Astrocyte (in vitro differentiated cells and primary cell): ENCODE data around the gene LRRC36. TPM values are rescaled to one million over a fixed set of nuclear protein-coding genes. Genes with fewer than 3 reads are reported as not detected.
A peak's percentile ranks its signal among the peaks of the same experiment; 100 is the strongest.
"Not testable (repeated sequence)": the region's sequence is repeated elsewhere in the genome, so short reads cannot be mapped to it uniquely, and the experiment has no call there.

Experiments used
- DNase-seq: peaks from one replicate; pipeline ENCODE4 v3.0.0-alpha.2; 2010; ENCODE audit warnings: low read depth
- FAIRE-seq: peaks from 2 replicates; lab custom pipeline; 2011; peaks lifted over from hg19 to GRCh38; lab: Jason Lieb, UNC
- H2AFZ ChIP-seq: 2 replicates; pipeline ENCODE4 v1.6.0; 2012; ENCODE audit warnings: low read depth, low read length, inconsistent platforms
- H3K27ac ChIP-seq: 2 replicates; pipeline ENCODE4 v1.5.1; 2011; ENCODE audit warnings: low read depth, low read length, inconsistent platforms
- H3K27me3 ChIP-seq: 2 replicates; pipeline ENCODE4 v1.6.0; 2011; ENCODE audit warnings: low read length, inconsistent platforms; ENCODE audit not compliant: insufficient read depth
- H3K36me3 ChIP-seq: 2 replicates; pipeline ENCODE4 v1.5.1; 2011; ENCODE audit warnings: low read length, inconsistent platforms; ENCODE audit not compliant: insufficient read depth
- H3K4me1 ChIP-seq: 2 replicates; pipeline ENCODE4 v1.5.1; 2011; ENCODE audit warnings: low read length, inconsistent platforms; ENCODE audit not compliant: insufficient read depth
- H3K4me2 ChIP-seq: 2 replicates; pipeline ENCODE4 v1.6.0; 2012; ENCODE audit warnings: low read length, inconsistent platforms
- H3K4me3 ChIP-seq: 2 replicates; pipeline ENCODE4 v1.5.1; 2011; ENCODE audit warnings: low read depth, mild to moderate bottlenecking, low read length, inconsistent platforms; ENCODE audit not compliant: insufficient read depth
- H3K79me2 ChIP-seq: 2 replicates; pipeline ENCODE4 v1.6.0; 2012; ENCODE audit warnings: mild to moderate bottlenecking, low read length, inconsistent platforms; ENCODE audit not compliant: insufficient read depth
- H3K9ac ChIP-seq: 2 replicates; pipeline ENCODE4 v1.6.0; 2012; ENCODE audit warnings: mild to moderate bottlenecking, low read length, inconsistent platforms
- H3K9me3 ChIP-seq: 2 replicates; pipeline ENCODE4 v1.5.1; 2012; ENCODE audit warnings: low read depth, mild to moderate bottlenecking, low read length, inconsistent platforms; ENCODE audit not compliant: insufficient read depth
- H4K20me1 ChIP-seq: 2 replicates; pipeline ENCODE4 v1.6.0; 2012; ENCODE audit warnings: low read length, inconsistent platforms; ENCODE audit not compliant: insufficient read depth
- H3K27ac Mint-ChIP-seq: one replicate; pipeline ENCODE4 v1.8.0; 2021; ENCODE audit warnings: mild to moderate bottlenecking, mixed read lengths; ENCODE audit not compliant: unreplicated experiment
- H3K27me3 Mint-ChIP-seq: one replicate; pipeline ENCODE4 v1.8.0; 2021; ENCODE audit warnings: low read depth, mixed read lengths; ENCODE audit not compliant: unreplicated experiment
- H3K36me3 Mint-ChIP-seq: one replicate; pipeline ENCODE4 v1.8.0; 2021; ENCODE audit warnings: low read depth, mixed read lengths; ENCODE audit not compliant: unreplicated experiment
- H3K4me1 Mint-ChIP-seq: one replicate; pipeline ENCODE4 v1.8.0; 2021; ENCODE audit warnings: low read depth, mixed read lengths; ENCODE audit not compliant: unreplicated experiment
- H3K4me3 Mint-ChIP-seq: one replicate; pipeline ENCODE4 v1.8.0; 2021; ENCODE audit warnings: mild to moderate bottlenecking, moderate library complexity, mixed read lengths; ENCODE audit not compliant: unreplicated experiment
- H3K9me3 Mint-ChIP-seq: one replicate; pipeline ENCODE4 v1.8.0; 2021; ENCODE audit warnings: mild to moderate bottlenecking, mixed read lengths; ENCODE audit not compliant: unreplicated experiment
- CTCF ChIP-seq: IDR thresholded peaks from 2 replicates; pipeline ENCODE4 v1.5.1; 2011; ENCODE audit warnings: low read depth, mild to moderate bottlenecking, inconsistent platforms, low read length, moderate library complexity; ENCODE audit not compliant: insufficient read depth
- EZH2 ChIP-seq: IDR thresholded peaks from 2 replicates; pipeline ENCODE4 v1.6.1; 2012; ENCODE audit warnings: mild to moderate bottlenecking, low read length, inconsistent platforms; ENCODE audit not compliant: insufficient read depth
- total RNA-seq: library from RNA; stranded (reverse); gene quantifications from 2 replicates; pipeline ENCODE4 v1.2.1, GENCODE V29; 2021

The LRRC36 gene
- total RNA-seq, 1 donor from 2014 or later: not detected

- DNase-seq: no peak
Measured at GRCh38 chr16:67411339-67411738, 84.7 kb downstream of the LRRC36 start.

GRCh38 chr16:67412294-67412693 lies 85.7 kb downstream of the LRRC36 start:
- Histone ChIP-seq H3K9me3 (no peaks in the 10 kb centered on the region), H3K79me2 (no peaks in the 10 kb centered on the region), H3K9ac (no peak overlapping the region), H3K27me3 (no peaks in the 10 kb centered on the region), H3K27ac (no peak overlapping the region), H3K4me3 (no peak overlapping the region), H3K4me1 (peaks cover 8% of the 10 kb centered on the region), H3K36me3 (no peaks in the 10 kb centered on the region), H2AFZ (no peak overlapping the region), H4K20me1 (no peaks in the 10 kb centered on the region), H3K4me2 (no peak overlapping the region)
- Mint-ChIP-seq H3K4me1 (peaks cover 7% of the 10 kb centered on the region), H3K36me3 (peaks cover 4% of the 10 kb centered on the region), H3K27ac (no peak overlapping the region), H3K27me3 (peaks cover 8% of the 10 kb centered on the region), H3K4me3 (no peak overlapping the region), H3K9me3 (no peaks in the 10 kb centered on the region)
- peak; percentile 31 for DNase-seq
- TF ChIP-seq EZH2 (no peak), CTCF (no peak)
- FAIRE-seq: no peak

More at GRCh38 chr16:67411339-67411738, 84.7 kb downstream of the LRRC36 start:
- Histone ChIP-seq H3K4me3 (no peak overlapping the region), H2AFZ (no peak overlapping the region), H3K36me3 (no peaks in the 10 kb centered on the region), H3K4me2 (no peak overlapping the region), H3K79me2 (no peaks in the 10 kb centered on the region), H3K27ac (no peak overlapping the region), H3K9me3 (no peaks in the 10 kb centered on the region), H3K27me3 (no peaks in the 10 kb centered on the region), H3K9ac (no peak overlapping the region), H3K4me1 (peaks cover 17% of the 10 kb centered on the region), H4K20me1 (no peaks in the 10 kb centered on the region)
- no peaks in the 10 kb centered on the region for H3K9me3 Mint-ChIP-seq
- FAIRE-seq: no peak
- H3K4me1 Mint-ChIP-seq: peaks cover 12% of the 10 kb centered on the region
- H3K36me3 Mint-ChIP-seq: peaks cover 4% of the 10 kb centered on the region
- no peak overlapping the region for H3K4me3 Mint-ChIP-seq
- TF ChIP-seq CTCF (no peak), EZH2 (no peak)
- peaks cover 4% of the 10 kb centered on the region for H3K27me3 Mint-ChIP-seq
- no peak overlapping the region for H3K27ac Mint-ChIP-seq

GRCh38 chr16:67413978-67414911 lies 87.6 kb downstream of the LRRC36 start:
- no peak overlapping the region for H3K9ac ChIP-seq
- H3K9me3 ChIP-seq: no peaks in the 10 kb centered on the region
- Mint-ChIP-seq H3K27ac (no peak overlapping the region), H3K36me3 (no peaks in the 10 kb centered on the region), H3K9me3 (no peaks in the 10 kb centered on the region), H3K4me1 (peaks cover 7% of the 10 kb centered on the region), H3K4me3 (no peak overlapping the region), H3K27me3 (peaks cover 14% of the 10 kb centered on the region)
- FAIRE-seq (no peak), DNase-seq (no peak)
- no peaks in the 10 kb centered on the region for H3K79me2 ChIP-seq
- no peaks in the 10 kb centered on the region for H3K27me3 ChIP-seq
- H3K4me3 ChIP-seq: no peak overlapping the region
- no peak for TF ChIP-seq EZH2
- no peak for TF ChIP-seq CTCF
- H3K4me1 ChIP-seq: peaks cover 4% of the 10 kb centered on the region
- H3K36me3 ChIP-seq: no peaks in the 10 kb centered on the region
- H3K4me2 ChIP-seq: no peak overlapping the region
- no peak overlapping the region for H3K27ac ChIP-seq
- no peaks in the 10 kb centered on the region for H4K20me1 ChIP-seq
- no peak overlapping the region for H2AFZ ChIP-seq

- not testable (repeated sequence) for H3K36me3 ChIP-seq, H3K27ac ChIP-seq, H3K4me1 Mint-ChIP-seq, H3K9me3 ChIP-seq, H3K27me3 ChIP-seq, H3K9me3 Mint-ChIP-seq, FAIRE-seq, DNase-seq, H4K20me1 ChIP-seq, H3K4me1 ChIP-seq, H3K27ac Mint-ChIP-seq, H3K79me2 ChIP-seq, H3K36me3 Mint-ChIP-seq
- peak overlapping the region; percentile 96 for H2AFZ ChIP-seq
- peak overlapping the region; percentile 92 for H3K9ac ChIP-seq
- Mint-ChIP-seq H3K4me3 (peak overlapping the region; percentile 83), H3K27me3 (peaks cover 16% of the 10 kb centered on the region)
- H3K4me3 ChIP-seq: peak overlapping the region; percentile 70
- peak overlapping the region; percentile 89 for H3K4me2 ChIP-seq
Measured at GRCh38 chr16:67415421-67415820, 88.8 kb downstream of the LRRC36 start.
